DOHH2 (cell line): Measurements from ENCODE around the gene MACROD2.

Experiments used
- H3F3A ChIP-seq: fragments of 200-600 bp; sonication (generic), shearing (Covaris generic); 2 replicates; pipeline ENCODE4 v1.6.0; 2016; ENCODE audit warnings: antibody characterized with exemption, mild to moderate bottlenecking; ENCODE audit not compliant: control insufficient read depth, insufficient read depth
- H3K27ac ChIP-seq: fragments of 200-600 bp; sonication (generic); 2 replicates; pipeline ENCODE4 v1.5.1; 2014; ENCODE audit warnings: low read depth, mild to moderate bottlenecking, low read length, moderate library complexity
- H3K27me3 ChIP-seq: fragments of 200-600 bp; sonication (generic); 2 replicates; pipeline ENCODE4 v1.6.1; 2014; ENCODE audit warnings: mild to moderate bottlenecking, low read length, mixed read lengths; ENCODE audit not compliant: control insufficient read depth
- H3K36me3 ChIP-seq: fragments of 200-600 bp; sonication (generic); 2 replicates; pipeline ENCODE4 v1.6.1; 2014; ENCODE audit warnings: mild to moderate bottlenecking, low read length, moderate library complexity, mixed read lengths; ENCODE audit not compliant: control insufficient read depth
- H3K4me1 ChIP-seq: fragments of 200-600 bp; sonication (generic); 2 replicates; pipeline ENCODE4 v1.6.1; 2014; ENCODE audit warnings: mild to moderate bottlenecking, low read length, mixed read lengths; ENCODE audit not compliant: control insufficient read depth
- H3K4me2 ChIP-seq: fragments of 200-600 bp; sonication (generic); 2 replicates; pipeline ENCODE4 v1.6.0; 2014; ENCODE audit warnings: mild to moderate bottlenecking, low read length, moderate library complexity
- H3K4me3 ChIP-seq: fragments of 200-600 bp; sonication (generic); 2 replicates; pipeline ENCODE4 v1.5.1; 2014; ENCODE audit warnings: mild to moderate bottlenecking, low read length, mixed read lengths
- H3K79me2 ChIP-seq: fragments of 200-600 bp; sonication (generic); 2 replicates; pipeline ENCODE4 v1.6.1; 2014; ENCODE audit warnings: mild to moderate bottlenecking, low read length, mixed read lengths; ENCODE audit not compliant: control insufficient read depth
- H3K9me2 ChIP-seq: fragments of 200-600 bp; sonication (generic); replicated peaks from 2 replicates; pipeline ENCODE4 v1.6.1; 2014; ENCODE audit warnings: mild to moderate bottlenecking, low read length, mixed read lengths; ENCODE audit not compliant: control insufficient read depth
- H3K9me3 ChIP-seq: fragments of 200-600 bp; sonication (generic); 2 replicates; pipeline ENCODE4 v1.6.1; 2014; ENCODE audit warnings: antibody characterized with exemption, low read length, mixed read lengths; ENCODE audit not compliant: control insufficient read depth, insufficient read depth
- H4K20me1 ChIP-seq: fragments of 200-600 bp; sonication (generic); 2 replicates; pipeline ENCODE4 v1.6.0; 2014; ENCODE audit warnings: low read depth, mild to moderate bottlenecking, antibody characterized with exemption, low read length, moderate library complexity; ENCODE audit not compliant: control insufficient read depth, insufficient read depth
- CTCF ChIP-seq: fragments of 200-600 bp; sonication (generic); IDR thresholded peaks from one replicate; pipeline ENCODE4 v1.5.1; 2014; ENCODE audit warnings: antibody characterized with exemption, mild to moderate bottlenecking, low read depth, low read length; ENCODE audit not compliant: poor library complexity, severe bottlenecking
- EZH2phosphoT487 ChIP-seq: fragments of 200-600 bp; sonication (generic); IDR thresholded peaks from 2 replicates; pipeline ENCODE4 v1.6.1; 2017; ENCODE audit warnings: borderline replicate concordance, mild to moderate bottlenecking, antibody characterized with exemption, low read length, moderate library complexity, mixed read lengths

Gene MACROD2

GRCh38 chr20:14478126-14478525 is 482.8 kb downstream of the MACROD2 start:
- Histone ChIP-seq H3K27ac (no peak overlapping the region), H3K79me2 (no peaks in the 10 kb centered on the region), H3F3A (no peaks in the 10 kb centered on the region), H3K4me3 (no peak overlapping the region), H3K9me3 (no peaks in the 10 kb centered on the region), H3K4me1 (no peaks in the 10 kb centered on the region), H4K20me1 (no peaks in the 10 kb centered on the region), H3K4me2 (no peak overlapping the region), H3K9me2 (no peaks in the 10 kb centered on the region), H3K27me3 (no peaks in the 10 kb centered on the region), H3K36me3 (no peaks in the 10 kb centered on the region)
- TF ChIP-seq CTCF (no peak), EZH2phosphoT487 (no peak)

GRCh38 chr20:14481863-14482262 is 486.5 kb downstream of the MACROD2 start:
- Histone ChIP-seq H3K4me1 (no peaks in the 10 kb centered on the region), H4K20me1 (no peaks in the 10 kb centered on the region), H3K4me3 (no peak overlapping the region), H3K79me2 (no peaks in the 10 kb centered on the region), H3K27me3 (no peaks in the 10 kb centered on the region), H3K9me3 (no peaks in the 10 kb centered on the region), H3K27ac (no peak overlapping the region), H3F3A (no peaks in the 10 kb centered on the region), H3K4me2 (no peak overlapping the region), H3K36me3 (no peaks in the 10 kb centered on the region), H3K9me2 (no peaks in the 10 kb centered on the region)
- no peak for TF ChIP-seq EZH2phosphoT487
- no peak for TF ChIP-seq CTCF

DNA sequence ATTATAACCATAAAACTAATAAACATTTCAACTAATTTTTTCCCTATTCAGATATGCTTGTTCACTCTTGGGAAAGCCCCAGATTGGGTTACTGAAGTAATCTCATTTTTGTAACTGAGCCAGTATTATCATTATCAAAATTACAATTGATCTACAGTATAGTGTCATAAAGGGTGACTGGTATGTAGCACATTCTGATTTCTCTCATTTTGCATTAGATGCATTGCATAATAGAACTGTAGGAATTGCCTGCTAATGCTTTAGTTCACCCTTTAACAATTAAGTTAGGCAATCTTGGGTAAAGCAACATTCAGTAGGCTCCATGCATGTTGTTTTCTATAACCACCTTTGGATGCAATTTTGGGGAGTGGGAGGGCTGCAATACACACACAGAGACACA is 492.9 kb downstream of the MACROD2 start:
- no peak overlapping the region for H3K27ac ChIP-seq
- no peaks in the 10 kb centered on the region for H3K27me3 ChIP-seq
- TF ChIP-seq CTCF (no peak), EZH2phosphoT487 (no peak)
- no peaks in the 10 kb centered on the region for H3K4me1 ChIP-seq
- H3K9me2 ChIP-seq, result no peaks in the 10 kb centered on the region
- no peaks in the 10 kb centered on the region for H4K20me1 ChIP-seq
- no peak overlapping the region for H3K4me2 ChIP-seq
- no peaks in the 10 kb centered on the region for H3K36me3 ChIP-seq
- no peak overlapping the region for H3K4me3 ChIP-seq
- H3F3A ChIP-seq, result no peaks in the 10 kb centered on the region
- H3K9me3 ChIP-seq, result no peaks in the 10 kb centered on the region
- H3K79me2 ChIP-seq, result no peaks in the 10 kb centered on the region

- Histone ChIP-seq H3K4me3 (no peak overlapping the region), H3K4me1 (no peaks in the 10 kb centered on the region), H4K20me1 (no peaks in the 10 kb centered on the region), H3F3A (no peaks in the 10 kb centered on the region), H3K9me2 (no peaks in the 10 kb centered on the region), H3K27ac (no peak overlapping the region), H3K9me3 (no peaks in the 10 kb centered on the region), H3K36me3 (no peaks in the 10 kb centered on the region), H3K79me2 (no peaks in the 10 kb centered on the region), H3K4me2 (no peak overlapping the region), H3K27me3 (no peaks in the 10 kb centered on the region)
- TF ChIP-seq EZH2phosphoT487, result no peak
- TF ChIP-seq CTCF, result no peak
These were observed 493.6 kb downstream of the MACROD2 start for GRCh38 chr20:14488756-14489479.
